Measurements from ENCODE around the gene RANBP9.

The RANBP9 gene

GRCh38 chr6:13648850-13649249 is 62.8 kb downstream of the RANBP9 start:
- no peak for DNase-seq

GRCh38 chr6:13643125-13643524 is 68.5 kb downstream of the RANBP9 start:
- no peak for DNase-seq

- no peak for DNase-seq
These were observed 70.3 kb downstream of the RANBP9 start for GRCh38 chr6:13641315-13641714.

DNA sequence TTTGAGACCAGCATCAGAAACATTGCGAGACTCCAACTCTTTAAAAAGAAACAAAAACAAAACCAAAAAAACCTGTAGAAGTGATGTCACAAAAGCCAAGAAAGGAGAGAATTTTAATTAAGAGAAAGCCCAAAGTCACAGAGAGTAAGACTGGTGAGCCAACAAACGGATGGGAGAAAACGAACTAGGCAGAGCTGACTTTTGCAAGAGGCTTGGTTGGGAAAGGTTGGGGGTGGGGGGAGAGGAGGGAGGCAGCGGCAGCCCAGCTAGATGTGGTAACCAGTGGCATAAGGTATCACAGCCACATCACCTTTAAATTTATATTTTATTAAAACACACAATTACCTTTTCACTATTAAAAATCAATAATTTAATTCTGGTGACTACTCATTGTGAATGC is 73.0 kb downstream of the RANBP9 start:
- no peak for DNase-seq

GRCh38 chr6:13638014-13638413 is 73.6 kb downstream of the RANBP9 start:
- DNase-seq = no peak

- DNase-seq = no peak
These were observed 75.5 kb downstream of the RANBP9 start for GRCh38 chr6:13635948-13636658.

GRCh38 chr6:13633343-13633742 is 78.3 kb downstream of the RANBP9 start:
- no peak for DNase-seq

GRCh38 chr6:13630499-13630898 is 81.1 kb downstream of the RANBP9 start:
- DNase-seq = no peak

DNA sequence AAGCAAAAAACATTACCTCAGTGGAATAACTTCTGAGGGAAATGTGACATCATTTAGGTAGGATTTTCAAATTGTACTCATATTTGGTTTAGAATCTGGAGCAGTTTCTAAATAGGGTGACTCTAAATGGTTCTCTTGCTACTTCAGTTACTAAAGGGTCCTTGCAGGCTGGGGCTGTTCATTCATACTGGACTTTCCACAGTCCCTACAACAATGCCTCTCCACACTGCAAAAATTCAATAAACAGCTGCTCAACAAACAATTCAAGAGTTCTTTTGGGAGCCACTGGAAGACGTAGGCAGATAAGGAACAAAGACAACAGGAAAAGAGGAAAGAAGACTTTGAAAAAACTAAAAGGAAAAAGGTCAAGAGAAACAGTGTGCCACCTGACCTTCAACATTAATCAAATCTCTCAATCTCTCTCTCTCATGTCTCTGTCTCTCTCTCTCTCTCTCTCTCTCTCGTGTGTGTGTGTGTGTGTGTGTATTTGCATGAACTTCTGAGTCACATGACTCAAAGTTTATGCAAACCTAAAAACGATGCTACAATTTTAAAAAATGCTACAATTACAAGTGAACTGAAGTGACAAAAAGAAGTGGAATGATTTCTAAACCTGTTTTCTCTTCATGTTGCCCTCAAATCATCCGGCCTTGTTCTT is 82.0 kb downstream of the RANBP9 start:
- no peak for DNase-seq

DNA sequence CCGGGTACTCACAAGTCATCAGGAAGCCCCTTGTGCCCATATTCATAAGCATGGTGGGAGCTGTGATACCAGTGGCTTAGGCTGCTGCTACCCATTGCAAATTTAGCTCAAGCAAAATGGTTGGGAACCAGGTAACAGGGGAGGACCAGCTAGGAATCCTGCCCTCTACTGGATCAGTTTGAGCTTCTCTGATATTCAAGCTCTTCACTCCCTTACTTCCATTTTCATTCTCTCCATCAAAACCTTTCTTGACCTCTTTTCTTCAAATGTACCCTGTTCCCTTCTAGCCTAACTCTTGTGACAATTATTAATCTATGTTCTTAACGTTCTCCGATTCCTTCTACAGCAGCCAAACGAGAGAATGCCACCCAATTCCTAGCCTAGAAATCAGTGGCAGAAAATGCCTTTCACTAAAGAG is 86.8 kb downstream of the RANBP9 start:
- no peak for DNase-seq

DNA sequence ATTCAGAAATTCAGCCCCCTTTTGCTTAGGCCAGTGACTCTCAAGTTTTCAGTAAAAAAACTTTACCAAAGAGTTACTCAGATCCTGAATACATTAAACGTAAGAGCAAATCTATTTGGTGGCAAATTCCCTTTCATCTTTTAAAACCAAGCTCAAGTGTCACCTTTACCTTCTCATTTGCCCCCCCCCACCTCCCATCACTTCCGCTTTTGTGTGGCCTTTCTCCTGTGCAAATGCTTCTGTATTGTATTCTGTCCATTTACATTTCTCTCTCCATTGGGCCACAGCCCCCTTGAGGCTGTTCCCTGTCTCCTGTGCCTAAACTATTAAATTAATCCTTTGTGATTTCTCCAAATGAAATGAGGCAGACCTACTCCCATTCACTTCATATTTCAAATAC is 94.6 kb downstream of the RANBP9 start:
- DNase-seq = no peak

GRCh38 chr6:13615792-13616120 is 95.9 kb downstream of the RANBP9 start:
- DNase-seq = no peak

DNA sequence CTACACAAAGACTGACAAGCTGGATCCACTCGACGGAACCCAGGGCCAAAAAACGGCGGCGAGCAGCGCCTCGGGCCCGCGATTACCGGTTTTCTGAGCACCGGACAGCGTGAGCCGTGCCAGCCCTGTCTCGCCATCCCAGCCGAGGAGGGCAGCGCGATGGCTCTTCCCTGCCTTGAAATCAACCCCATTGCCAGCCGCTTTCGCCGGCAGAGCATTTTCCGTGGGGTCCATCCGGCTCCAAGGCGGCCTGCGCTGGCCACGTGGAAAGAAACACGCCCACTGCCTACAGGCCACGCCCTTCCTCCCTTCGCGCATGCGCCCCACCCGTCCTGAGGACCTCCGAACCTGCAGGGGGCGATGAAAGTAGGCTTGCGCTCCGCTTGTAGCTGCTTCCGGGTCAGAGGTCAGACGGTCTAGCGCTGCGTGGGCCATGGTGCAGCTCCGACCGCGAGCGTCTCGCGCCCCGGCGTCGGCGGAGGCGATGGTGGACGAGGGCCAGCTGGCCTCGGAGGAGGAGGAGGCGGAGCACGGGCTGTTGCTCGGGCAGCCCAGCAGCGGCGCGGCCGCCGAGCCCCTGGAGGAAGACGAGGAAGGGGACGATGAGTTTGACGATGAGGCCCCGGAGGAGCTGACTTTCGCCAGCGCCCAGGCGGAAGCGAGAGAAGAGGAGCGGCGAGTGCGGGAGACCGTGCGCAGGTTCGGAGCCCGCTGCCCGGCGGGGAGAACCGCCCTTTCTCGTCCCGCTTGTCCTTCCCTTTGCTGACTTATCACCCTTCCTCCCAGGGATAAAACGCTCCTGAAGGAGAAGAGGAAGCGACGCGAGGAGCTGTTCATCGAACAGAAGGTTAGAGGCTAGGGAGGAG is 96.5 kb downstream of the RANBP9 start, which contains the start of gene NOL7:
NOL7 (plus strand) TSS at position 410 of the 866 bp plus-strand sequence; CDS start at position 434, 24 bp downstream.
- DNase-seq = peak; percentile 79

DNA sequence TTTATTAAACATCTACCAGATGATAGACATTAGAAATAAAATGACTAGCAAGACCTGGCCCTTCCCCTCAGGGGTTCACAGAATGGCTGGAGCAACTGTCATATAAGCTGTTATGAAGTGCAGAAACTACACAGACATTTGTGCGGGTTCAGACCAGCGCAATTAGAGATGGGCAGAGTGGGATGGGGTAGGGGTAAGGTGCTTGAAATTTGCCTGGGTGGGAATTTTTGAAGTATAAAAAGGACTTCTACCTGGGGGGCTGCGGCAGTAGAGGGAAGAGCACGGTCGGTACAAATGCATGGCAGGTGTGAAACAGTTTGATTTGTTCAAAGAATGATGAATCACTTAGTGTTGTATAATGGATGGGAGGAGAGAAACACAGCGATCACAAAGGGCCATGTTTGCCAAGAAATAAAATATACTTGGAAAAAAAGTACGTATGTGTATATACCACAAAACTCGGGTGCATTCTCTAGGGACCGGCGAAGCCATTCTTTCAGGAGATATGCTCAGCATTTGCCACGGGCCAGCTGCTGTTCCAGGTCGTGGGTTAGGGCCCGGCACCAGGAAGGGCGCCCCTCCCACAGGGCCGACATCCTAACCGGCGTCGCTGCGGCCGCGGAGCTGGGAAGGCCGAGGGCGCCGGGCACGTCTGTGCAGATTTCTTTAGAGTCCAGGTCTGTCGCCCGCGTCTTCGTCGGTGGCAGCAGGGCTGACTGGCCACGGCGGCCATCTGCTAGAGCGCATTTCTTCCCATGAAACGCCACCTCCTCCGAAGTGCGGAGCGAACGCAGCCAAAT is 97.3 kb downstream of the RANBP9 start:
- no peak for DNase-seq

- DNase-seq = no peak
These were observed 98.5 kb downstream of the RANBP9 start for GRCh38 chr6:13613029-13613594.

GRCh38 chr6:13611715-13612114 is 99.9 kb downstream of the RANBP9 start:
- DNase-seq = no peak

DNA sequence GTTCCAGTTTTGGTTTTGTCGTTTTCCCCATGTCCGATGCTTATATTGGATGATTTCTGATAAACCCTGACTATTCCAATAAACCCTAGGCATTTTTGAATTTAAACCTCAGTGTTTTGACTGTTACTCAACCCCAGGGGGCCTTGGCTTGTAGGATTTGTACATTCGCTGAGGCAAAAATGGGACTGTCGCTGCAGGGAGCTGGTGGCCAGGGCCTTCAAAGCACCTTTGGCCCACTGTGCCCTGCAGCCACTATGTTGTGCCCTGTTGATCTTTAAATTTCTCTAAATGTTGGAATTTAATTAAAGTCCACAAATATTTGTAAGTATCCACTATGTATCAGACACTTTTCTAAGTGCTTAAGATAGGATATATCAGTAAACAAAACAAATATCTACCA is 106.0 kb downstream of the RANBP9 start:
- no peak for DNase-seq

DNA sequence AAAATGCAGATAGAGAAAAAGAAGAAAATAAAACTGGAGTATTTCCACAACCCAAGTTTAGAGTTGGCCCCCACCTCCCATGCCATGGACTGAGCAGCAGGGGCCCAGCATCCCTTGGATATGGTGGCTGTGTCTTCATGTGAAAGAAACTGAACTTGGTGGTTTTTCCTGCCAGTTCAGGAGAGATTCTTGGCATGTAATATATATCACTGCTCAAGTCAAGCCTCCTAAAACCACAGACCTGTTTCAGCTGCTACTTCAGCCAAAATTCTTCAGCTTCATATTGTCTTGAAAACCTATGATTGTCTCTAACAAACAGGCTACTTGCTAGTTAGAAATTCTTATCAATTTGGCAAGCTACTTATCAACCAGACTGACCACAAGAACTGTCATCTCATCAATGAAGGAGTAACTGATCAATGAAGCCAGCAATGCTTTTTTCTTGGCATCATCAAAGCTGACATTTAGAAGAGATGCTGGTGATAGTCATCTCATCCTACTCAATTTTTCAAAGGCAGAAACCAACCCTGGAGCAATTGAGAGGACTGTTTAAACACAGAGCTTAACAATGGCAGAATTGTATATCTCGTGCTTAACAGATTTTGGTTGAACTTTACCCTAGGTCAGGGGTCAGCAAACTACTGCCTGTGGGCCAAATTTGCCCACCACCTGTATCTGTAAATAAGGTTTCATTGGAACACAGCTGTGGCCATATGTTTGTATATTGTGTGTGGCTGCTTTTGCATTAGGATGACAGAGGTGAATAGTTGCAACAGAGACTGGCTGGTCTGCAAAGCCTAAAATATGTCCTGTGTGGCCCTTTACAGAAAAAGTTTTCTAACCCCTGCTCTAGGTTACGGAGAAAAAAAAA is 106.9 kb downstream of the RANBP9 start:
- no peak for DNase-seq

GRCh38 chr6:13604135-13604534 is 107.5 kb downstream of the RANBP9 start:
- DNase-seq = no peak

DNA sequence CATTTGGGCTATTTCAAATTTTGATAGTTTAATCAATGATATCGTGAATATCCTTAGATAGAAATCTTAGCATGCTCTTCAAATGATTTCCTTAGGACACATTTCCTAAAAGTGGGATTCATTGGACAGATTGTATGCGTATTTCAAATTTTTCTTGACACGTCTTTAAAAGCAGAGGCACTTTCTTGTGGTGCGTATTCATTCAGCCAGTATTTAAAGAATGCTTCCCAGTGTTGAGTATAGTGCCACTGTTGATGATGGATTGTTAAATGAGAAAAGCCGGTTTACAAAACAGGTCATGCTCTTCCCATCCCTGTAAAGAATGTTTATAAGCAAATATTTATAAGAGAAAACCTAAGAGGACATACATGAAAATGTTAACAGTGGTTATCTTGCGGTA is 111.6 kb downstream of the RANBP9 start:
- no peak for DNase-seq

GRCh38 chr6:13597073-13597472 is 114.6 kb downstream of the RANBP9 start:
- no peak for DNase-seq

DNA sequence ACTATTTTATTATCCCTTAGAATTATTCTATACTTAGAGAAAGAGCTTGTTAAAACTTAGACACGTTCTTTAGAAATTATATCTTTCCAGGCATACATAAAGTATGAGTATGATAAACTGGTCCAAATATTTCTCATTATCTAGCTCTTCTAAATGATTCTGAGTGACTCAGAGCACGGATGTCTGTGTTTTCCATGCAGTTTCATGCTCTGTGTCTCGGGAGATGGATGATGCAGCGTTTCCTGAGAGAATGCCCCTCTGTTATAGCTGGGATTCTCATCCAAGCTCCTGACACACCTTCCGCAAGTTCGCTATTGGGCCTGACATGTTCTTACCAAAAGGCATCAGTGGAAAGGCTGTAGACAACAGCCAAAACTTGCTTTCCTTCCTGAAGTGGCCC is 117.9 kb downstream of the RANBP9 start:
- DNase-seq = no peak

Measured in NCI-H1436 treated with DMSO at 0.1 percent for 48 hours (cell line).